GM23248 (cell line): ENCODE data around the gene PRKD1. TPM values are rescaled to one million over a fixed set of nuclear protein-coding genes. Genes with fewer than 3 reads are reported as not detected.
"Not testable (repeated sequence)": the region's sequence is repeated elsewhere in the genome, so short reads cannot be mapped to it uniquely, and the experiment has no call there.

Experiments used
- DNase-seq: peaks from one replicate; pipeline ENCODE4 v3.0.0-alpha.2; 2015
- H2AFZ ChIP-seq: fragments of 200-600 bp; sonication (generic); 2 replicates; pipeline ENCODE4 v1.6.1; 2016; ENCODE audit warnings: antibody characterized with exemption
- H3F3A ChIP-seq: fragments of 200-600 bp; sonication (generic); 2 replicates; pipeline ENCODE4 v1.6.1; 2016; ENCODE audit warnings: mild to moderate bottlenecking, antibody characterized with exemption, mixed run types; ENCODE audit not compliant: insufficient read depth
- H3K27ac ChIP-seq: fragments of 200-600 bp; sonication (generic); 2 replicates; pipeline ENCODE4 v1.5.1; 2016; ENCODE audit warnings: mild to moderate bottlenecking
- H3K27me3 ChIP-seq: fragments of 200-600 bp; sonication (generic); replicated peaks from 2 replicates; pipeline ENCODE4 v1.6.1; 2016; ENCODE audit warnings: mild to moderate bottlenecking; ENCODE audit not compliant: insufficient read depth
- H3K36me3 ChIP-seq: fragments of 200-600 bp; sonication (generic); 2 replicates; pipeline ENCODE4 v1.6.1; 2016; ENCODE audit warnings: low read depth, mild to moderate bottlenecking
- H3K4me1 ChIP-seq: fragments of 200-600 bp; sonication (generic); 2 replicates; pipeline ENCODE4 v1.6.1; 2016; ENCODE audit warnings: mild to moderate bottlenecking; ENCODE audit not compliant: insufficient read depth
- H3K4me2 ChIP-seq: fragments of 200-600 bp; sonication (generic); one replicate; pipeline ENCODE4 v1.6.1; 2016; ENCODE audit warnings: mild to moderate bottlenecking; ENCODE audit not compliant: unreplicated experiment
- H3K4me3 ChIP-seq: fragments of 200-600 bp; sonication (generic); 2 replicates; pipeline ENCODE4 v1.5.1; 2016; ENCODE audit warnings: mild to moderate bottlenecking
- H3K79me2 ChIP-seq: fragments of 200-600 bp; sonication (generic); 2 replicates; pipeline ENCODE4 v1.6.1; 2016; ENCODE audit warnings: mild to moderate bottlenecking; ENCODE audit not compliant: insufficient read depth
- H3K9ac ChIP-seq: fragments of 200-600 bp; sonication (generic); 2 replicates; pipeline ENCODE4 v1.6.1; 2016; ENCODE audit warnings: mild to moderate bottlenecking
- H3K9me2 ChIP-seq: fragments of 200-600 bp; sonication (generic); 2 replicates; pipeline ENCODE4 v1.6.1; 2016; ENCODE audit warnings: mixed run types, mild to moderate bottlenecking, moderate library complexity; ENCODE audit not compliant: insufficient read depth
- H3K9me3 ChIP-seq: fragments of 200-600 bp; sonication (generic); one replicate; pipeline ENCODE4 v1.6.1; 2017; ENCODE audit warnings: low read depth
- H4K20me1 ChIP-seq: fragments of 200-600 bp; sonication (generic); 2 replicates; pipeline ENCODE4 v1.6.0; 2016; ENCODE audit not compliant: insufficient read depth
- EZH2 ChIP-seq: fragments of 200-600 bp; sonication (generic); IDR thresholded peaks from 2 replicates; pipeline ENCODE4 v1.6.1; 2018; ENCODE audit warnings: antibody characterized with exemption, mild to moderate bottlenecking; ENCODE audit not compliant: insufficient read depth, poor library complexity, severe bottlenecking
- EZH2phosphoT487 ChIP-seq: fragments of 200-600 bp; sonication (generic); IDR thresholded peaks from 2 replicates; pipeline ENCODE4 v1.6.1; 2018; ENCODE audit warnings: antibody characterized with exemption, moderate library complexity, mild to moderate bottlenecking, low read depth; ENCODE audit not compliant: insufficient read depth
- WGBS, 2 experiments: methylation state at CpG; one replicate each; pipeline ENCODE4 v1.1.6; 2015 to 2017; ENCODE audit warnings: low lambda C conversion rate in 2 of 2, low coverage in 1 of 2; ENCODE audit errors: missing lambda C conversion rate in 2 of 2; 5-methylcytosine and 5-hydroxymethylcytosine counted together
- in situ Hi-C: fragments of 300-500 bp; cut with MboI; formaldehyde crosslinking; loops from 2 replicates; pipeline ENCODE4 v1.15.0; 2020
- polyA plus RNA-seq: library from polyadenylated mRNA; unstranded; fragments of >200 nt; fragmentation: Nextera tagmentation; extraction: Ambion mirVana; gene quantifications from 2 replicates; pipeline ENCODE4 v1.2.1, GENCODE V29; 2016
- total RNA-seq: library from RNA; depleted of rRNA; stranded (reverse); fragments of >200 nt; shearing (Covaris generic); gene quantifications from 2 replicates; pipeline ENCODE4 v1.2.3, GENCODE V29; 2014

The PRKD1 gene
- total and polyA plus RNA-seq, 2 experiments from 2014 or later: 24.2 to 30.7 TPM

GRCh38 chr14:29783556-29783955 is 144.1 kb downstream of the PRKD1 start:
- 96 to 98% methylated on average over 3 of the region's 3 CpGs for WGBS, 2 experiments
- no peaks in the 10 kb centered on the region; the same call in none of the 2 replicates for H4K20me1 ChIP-seq
- H3K4me3 ChIP-seq: no peak overlapping the region
- H3K9ac ChIP-seq: no peak overlapping the region
- no peaks in the 10 kb centered on the region for H3K4me1 ChIP-seq
- no peak for DNase-seq
- H3K9me3 ChIP-seq: no peaks in the 10 kb centered on the region
- in situ Hi-C loops: no loop called here
- H3K27me3 ChIP-seq: no peaks in the 10 kb centered on the region
- H3K36me3 ChIP-seq: no peaks in the 10 kb centered on the region
- H3K27ac ChIP-seq: no peak overlapping the region
- no peak overlapping the region for H2AFZ ChIP-seq
- 0 out of 2 replicates have a peak, but pooled peaks cover 12% of the 10 kb centered on the region for H3F3A ChIP-seq
- no peak for TF ChIP-seq EZH2
- no peak for TF ChIP-seq EZH2phosphoT487
- no peaks in the 10 kb centered on the region for H3K9me2 ChIP-seq
- peaks cover 60% of the 10 kb centered on the region for H3K79me2 ChIP-seq
- H3K4me2 ChIP-seq: no peak overlapping the region

- no peak for DNase-seq
- H3K27me3 ChIP-seq: no peaks in the 10 kb centered on the region
- 95 to 100% methylated on average over 2 of the region's 2 CpGs for WGBS, 2 experiments
- H3K9ac ChIP-seq: no peak overlapping the region
- no peak overlapping the region for H2AFZ ChIP-seq
- no peaks in the 10 kb centered on the region for H3K36me3 ChIP-seq
- H3K27ac ChIP-seq: no peak overlapping the region
- H3F3A ChIP-seq: 0 out of 2 replicates have a peak, but pooled peaks cover 12% of the 10 kb centered on the region
- no peaks in the 10 kb centered on the region for H3K9me2 ChIP-seq
- H3K4me3 ChIP-seq: no peak overlapping the region
- H3K79me2 ChIP-seq: peaks cover 65% of the 10 kb centered on the region
- H3K9me3 ChIP-seq: no peaks in the 10 kb centered on the region
- H3K4me1 ChIP-seq: no peaks in the 10 kb centered on the region
- in situ Hi-C loops: no loop called here
- no peak for TF ChIP-seq EZH2phosphoT487
- no peak for TF ChIP-seq EZH2
- no peak overlapping the region for H3K4me2 ChIP-seq
- no peaks in the 10 kb centered on the region; the same call in none of the 2 replicates for H4K20me1 ChIP-seq
These were observed 145.6 kb downstream of the PRKD1 start for GRCh38 chr14:29782041-29782440.

GRCh38 chr14:29777142-29777541 is 150.5 kb downstream of the PRKD1 start:
- H3K36me3 ChIP-seq, H3K9me3 ChIP-seq, H3K4me2 ChIP-seq, H2AFZ ChIP-seq, H3K4me3 ChIP-seq, H3K27me3 ChIP-seq, DNase-seq, H3F3A ChIP-seq, H4K20me1 ChIP-seq, in situ Hi-C loops, H3K9ac ChIP-seq, H3K27ac ChIP-seq, H3K9me2 ChIP-seq, H3K4me1 ChIP-seq: not testable (repeated sequence)
- 85 to 90% methylated on average over 1 of the region's 1 CpG for WGBS, 2 experiments
- peaks cover 92% of the 10 kb centered on the region for H3K79me2 ChIP-seq

GRCh38 chr14:29773990-29774389 is 153.7 kb downstream of the PRKD1 start:
- no peaks in the 10 kb centered on the region for H3K9me2 ChIP-seq
- H3K4me2 ChIP-seq: no peak overlapping the region
- H3F3A ChIP-seq: no peaks in the 10 kb centered on the region
- H3K36me3 ChIP-seq: no peaks in the 10 kb centered on the region
- in situ Hi-C loops: no loop called here
- no peaks in the 10 kb centered on the region for H3K27me3 ChIP-seq
- 73 to 75% methylated on average over 4 of the region's 4 CpGs for WGBS, 2 experiments
- H3K79me2 ChIP-seq: peaks cover 97% of the 10 kb centered on the region
- no peak for TF ChIP-seq EZH2
- no peak for TF ChIP-seq EZH2phosphoT487
- H3K27ac ChIP-seq: no peak overlapping the region
- no peak overlapping the region for H3K9ac ChIP-seq
- H4K20me1 ChIP-seq: no peaks in the 10 kb centered on the region; the same call in 1 of the 2 replicates
- no peak for DNase-seq
- 0 out of 2 replicates have a peak, but pooled peaks cover 4% of the 10 kb centered on the region for H3K4me1 ChIP-seq
- H3K9me3 ChIP-seq: no peaks in the 10 kb centered on the region
- no peak overlapping the region for H3K4me3 ChIP-seq
- no peak overlapping the region for H2AFZ ChIP-seq

GRCh38 chr14:29763342-29763858 is 164.2 kb downstream of the PRKD1 start:
- no peaks in the 10 kb centered on the region for H3K27me3 ChIP-seq
- H3K79me2 ChIP-seq: peaks cover 93% of the 10 kb centered on the region
- in situ Hi-C loops: no loop called here
- H3K27ac ChIP-seq: no peak overlapping the region
- 91 to 95% methylated on average over 2 of the region's 2 CpGs for WGBS, 2 experiments
- H3K4me1 ChIP-seq: peaks cover 19% of the 10 kb centered on the region
- TF ChIP-seq EZH2phosphoT487: no peak
- TF ChIP-seq EZH2: no peak
- H3K9me2 ChIP-seq: no peaks in the 10 kb centered on the region
- H3K9me3 ChIP-seq: no peaks in the 10 kb centered on the region
- no peak overlapping the region for H3K4me3 ChIP-seq
- no peaks in the 10 kb centered on the region for H3F3A ChIP-seq
- peaks cover 5% of the 10 kb centered on the region; the same call in 1 of the 2 replicates for H4K20me1 ChIP-seq
- H3K9ac ChIP-seq: no peak overlapping the region
- no peak overlapping the region for H3K4me2 ChIP-seq
- no peaks in the 10 kb centered on the region for H3K36me3 ChIP-seq
- no peak for DNase-seq
- H2AFZ ChIP-seq: no peak overlapping the region
